A673 (cell line): Measurements from ENCODE around the gene ITK. TPM values are rescaled to one million over a fixed set of nuclear protein-coding genes. Genes with fewer than 3 reads are reported as not detected.

Source experiments
- BruUV-seq: library from RNA; stranded (reverse); fragments of 400-500 nt; replicated peaks from 2 replicates; lab custom pipeline; 2021; lab: Mats Ljungman, UMichigan
- CTCF ChIA-PET: fragments of 300-600 bp; sonication (Branson Sonifier 250); formaldehyde crosslinking; loops from one replicate; lab custom pipeline; 2022; ENCODE audit warnings: antibody characterized with exemption; lab: Charles Lee
- POLR2A ChIA-PET: fragments of 300-600 bp; sonication (Branson Sonifier 250); formaldehyde crosslinking; loops from one replicate; lab custom pipeline; 2022; ENCODE audit warnings: antibody characterized with exemption; ENCODE audit not compliant: low non-redundant PET; lab: Charles Lee
- DNase-seq: peaks from one replicate; pipeline ENCODE4 v3.0.0-alpha.2; 2015; ENCODE audit warnings: low spot score
- H3K27ac ChIP-seq: fragments of 200-600 bp; sonication (generic); 2 replicates; pipeline ENCODE4 v1.5.1; 2016; ENCODE audit warnings: mixed run types, low read depth, mild to moderate bottlenecking, mixed read lengths, antibody characterized with exemption, low read length; ENCODE audit not compliant: poor library complexity, severe bottlenecking
- H3K27me3 ChIP-seq: fragments of 200-600 bp; sonication (generic); replicated peaks from 2 replicates; pipeline ENCODE4 v1.6.1; 2017; ENCODE audit warnings: mixed run types, low read depth, mild to moderate bottlenecking, mixed read lengths, antibody characterized with exemption, low read length; ENCODE audit not compliant: insufficient read depth, poor library complexity
- H3K36me3 ChIP-seq: fragments of 200-600 bp; sonication (generic); 2 replicates; pipeline ENCODE4 v1.6.1; 2016; ENCODE audit warnings: mixed run types, mild to moderate bottlenecking, mixed read lengths, antibody characterized with exemption, low read length; ENCODE audit not compliant: insufficient read depth, poor library complexity, severe bottlenecking
- H3K4me1 ChIP-seq: fragments of 200-600 bp; sonication (generic); 2 replicates; pipeline ENCODE4 v1.6.1; 2017; ENCODE audit warnings: mixed run types, mild to moderate bottlenecking, mixed read lengths, antibody characterized with exemption, low read length; ENCODE audit not compliant: insufficient read depth, poor library complexity, severe bottlenecking
- H3K4me3 ChIP-seq: fragments of 200-600 bp; sonication (generic); 2 replicates; pipeline ENCODE4 v1.5.1; 2016; ENCODE audit warnings: low read depth, mixed run types, mild to moderate bottlenecking, mixed read lengths, low read length; ENCODE audit not compliant: poor library complexity, severe bottlenecking
- H3K9me3 ChIP-seq: fragments of 200-600 bp; sonication (generic); 2 replicates; pipeline ENCODE4 v1.6.1; 2016; ENCODE audit warnings: mixed run types, low read depth, mild to moderate bottlenecking, mixed read lengths, antibody characterized with exemption, low read length; ENCODE audit not compliant: poor library complexity, severe bottlenecking
- EZH2 ChIP-seq: fragments of 200-600 bp; sonication (generic); IDR thresholded peaks from 2 replicates; pipeline ENCODE4 v1.6.1; 2017; ENCODE audit warnings: borderline replicate concordance, low read depth, mild to moderate bottlenecking, mixed read lengths, antibody characterized with exemption, low read length; ENCODE audit not compliant: poor library complexity, severe bottlenecking
- intact Hi-C: fragments of 100-400 bp; cut with micrococcal nuclease; formaldehyde crosslinking; loops from one replicate; pipeline ENCODE4 v1.10.0; 2022; ENCODE audit not compliant: unreplicated experiment
- total RNA-seq: library from RNA; stranded (reverse); gene quantifications from 2 replicates; pipeline ENCODE4 v1.2.3, GENCODE V29; 2021
- TF ChIP-seq, protein P1 (sequence below): fragments of 300-800, 200-600 bp; sonication (generic); conservative IDR thresholded peaks from 2 replicates; pipeline ENCODE4 v1.5.1; 2017; ENCODE audit warnings: low read depth, mild to moderate bottlenecking, antibody characterized with exemption, low read length, moderate library complexity, mixed read lengths

Gene ITK
- total RNA-seq, 1 experiment from 2014 or later, result not detected

DNA sequence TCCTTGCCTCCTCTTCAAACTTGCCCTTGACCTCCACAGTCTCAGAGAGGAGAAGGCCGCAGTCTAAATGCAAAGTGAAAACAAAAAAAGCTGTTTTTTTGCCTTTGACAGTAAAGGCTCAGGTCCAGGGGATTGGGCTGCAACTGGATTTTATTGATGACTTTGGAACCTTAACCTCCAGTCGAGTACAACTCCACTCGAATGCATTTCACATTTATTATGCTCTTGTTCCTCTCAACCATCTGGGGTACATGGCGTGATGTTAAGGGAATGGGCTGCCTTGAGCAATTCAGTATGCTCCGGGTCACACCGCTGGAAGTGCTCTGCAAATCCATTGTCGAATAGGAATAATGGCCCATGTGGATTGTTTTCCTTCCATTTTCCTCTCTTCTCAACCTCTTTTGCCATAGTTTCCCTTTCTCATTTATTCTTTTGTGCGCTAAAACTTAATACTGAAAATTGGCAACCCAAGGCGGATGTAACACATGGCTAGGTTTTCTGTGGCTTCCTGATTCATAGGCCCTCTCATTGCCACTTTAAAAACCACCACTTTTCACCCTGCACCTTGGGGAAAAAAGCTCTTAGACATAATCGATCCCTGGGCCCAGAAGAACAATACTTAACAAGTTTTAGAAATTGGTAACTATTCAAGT lies 34.3 kb downstream of the ITK start:
- Histone ChIP-seq H3K36me3 (no peaks in the 10 kb centered on the region), H3K4me1 (no peaks in the 10 kb centered on the region), H3K27ac (no peak overlapping the region), H3K27me3 (no peaks in the 10 kb centered on the region), H3K9me3 (no peaks in the 10 kb centered on the region), H3K4me3 (no peak overlapping the region)
- DNase-seq, result no peak
- TF ChIP-seq, protein P1, sequence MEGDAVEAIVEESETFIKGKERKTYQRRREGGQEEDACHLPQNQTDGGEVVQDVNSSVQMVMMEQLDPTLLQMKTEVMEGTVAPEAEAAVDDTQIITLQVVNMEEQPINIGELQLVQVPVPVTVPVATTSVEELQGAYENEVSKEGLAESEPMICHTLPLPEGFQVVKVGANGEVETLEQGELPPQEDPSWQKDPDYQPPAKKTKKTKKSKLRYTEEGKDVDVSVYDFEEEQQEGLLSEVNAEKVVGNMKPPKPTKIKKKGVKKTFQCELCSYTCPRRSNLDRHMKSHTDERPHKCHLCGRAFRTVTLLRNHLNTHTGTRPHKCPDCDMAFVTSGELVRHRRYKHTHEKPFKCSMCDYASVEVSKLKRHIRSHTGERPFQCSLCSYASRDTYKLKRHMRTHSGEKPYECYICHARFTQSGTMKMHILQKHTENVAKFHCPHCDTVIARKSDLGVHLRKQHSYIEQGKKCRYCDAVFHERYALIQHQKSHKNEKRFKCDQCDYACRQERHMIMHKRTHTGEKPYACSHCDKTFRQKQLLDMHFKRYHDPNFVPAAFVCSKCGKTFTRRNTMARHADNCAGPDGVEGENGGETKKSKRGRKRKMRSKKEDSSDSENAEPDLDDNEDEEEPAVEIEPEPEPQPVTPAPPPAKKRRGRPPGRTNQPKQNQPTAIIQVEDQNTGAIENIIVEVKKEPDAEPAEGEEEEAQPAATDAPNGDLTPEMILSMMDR, result no peak
- no peak for TF ChIP-seq EZH2
- POLR2A ChIA-PET, result no interaction called here
- intact Hi-C loops, result no loop called here
- CTCF ChIA-PET, result no interaction called here
- no TSS peak for BruUV-seq

DNA sequence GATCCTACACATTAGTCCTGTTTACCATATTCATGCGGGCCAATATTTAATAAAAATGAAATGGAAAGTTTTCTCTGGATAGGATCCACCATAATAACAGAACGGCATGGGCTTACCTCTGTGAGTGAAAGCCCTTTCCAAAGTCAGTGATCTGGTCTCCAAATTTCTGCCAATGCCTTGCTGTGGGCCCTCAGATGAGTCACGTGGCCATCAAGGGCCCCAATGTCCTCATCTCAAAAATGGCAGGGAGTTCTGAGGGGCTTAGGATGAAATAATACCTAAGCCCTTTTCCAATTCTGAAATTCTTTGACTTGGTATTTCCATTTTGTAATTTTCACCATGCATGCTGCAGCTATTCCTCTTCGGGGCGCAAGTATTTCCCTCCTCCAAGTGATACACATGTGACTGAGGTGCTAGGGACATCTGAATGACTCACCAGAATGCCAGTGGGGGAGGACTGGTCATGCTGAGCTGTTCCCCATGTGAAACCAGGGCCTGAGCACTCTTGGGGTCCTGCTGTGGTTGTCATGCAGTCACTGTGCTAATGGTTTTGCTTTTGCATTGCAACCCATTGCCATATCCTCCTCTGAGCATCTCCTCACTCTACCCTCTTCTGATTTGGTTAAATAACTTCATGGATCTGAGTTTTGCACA lies 35.0 kb downstream of the ITK start:
- intact Hi-C loops, result no loop called here
- TF ChIP-seq, protein P1, result no peak
- no peak for TF ChIP-seq EZH2
- Histone ChIP-seq H3K27me3 (no peaks in the 10 kb centered on the region), H3K9me3 (no peaks in the 10 kb centered on the region), H3K36me3 (no peaks in the 10 kb centered on the region), H3K4me1 (no peaks in the 10 kb centered on the region), H3K4me3 (no peak overlapping the region), H3K27ac (no peak overlapping the region)
- ChIA-PET POLR2A (no interaction called here), CTCF (no interaction called here)
- DNase-seq, result no peak
- BruUV-seq, result no TSS peak

DNA sequence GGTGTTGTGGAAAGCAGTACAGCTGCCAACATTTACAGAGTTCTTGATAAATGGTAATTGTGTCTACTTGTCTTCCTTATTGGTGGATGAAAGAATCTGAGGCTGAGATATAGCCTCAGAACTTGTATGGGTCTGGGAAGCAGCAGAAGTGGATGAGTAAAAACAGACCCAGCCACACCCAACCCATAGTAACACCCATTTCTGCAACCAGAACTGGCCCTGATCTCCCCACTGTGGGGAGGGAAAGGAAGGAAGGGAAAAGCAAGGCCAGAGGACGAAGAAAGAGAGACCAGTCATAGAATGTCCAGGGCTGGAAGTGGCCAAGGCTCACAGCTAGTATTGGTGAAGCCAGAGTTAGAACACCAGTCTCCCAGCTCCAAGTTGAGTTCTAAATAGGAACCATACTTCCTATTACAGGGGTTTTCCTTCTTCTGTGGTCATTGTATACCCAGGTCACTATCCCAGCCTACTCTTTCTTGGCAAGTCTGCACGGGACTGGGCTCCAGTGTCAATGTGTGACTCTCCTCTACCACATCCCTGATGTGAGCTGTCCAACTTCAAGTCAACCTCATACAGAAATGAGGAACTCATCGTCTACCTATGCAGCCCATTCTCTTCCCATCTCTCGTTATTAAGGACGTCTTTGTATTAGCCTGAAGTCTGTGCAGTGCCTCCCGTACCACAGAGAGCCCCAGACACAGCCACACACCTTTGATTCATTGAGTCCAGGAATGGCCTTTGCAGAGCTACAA lies 35.9 kb downstream of the ITK start:
- BruUV-seq, result no TSS peak
- ChIA-PET POLR2A (no interaction called here), CTCF (interaction anchor here (0.6 kb wide), 1 partner anchor 120 kb away, joined by 5 read pairs; no protein-coding TSS in a partner anchor)
- H3K27ac ChIP-seq, result no peak overlapping the region
- intact Hi-C loops, result no loop called here
- no peaks in the 10 kb centered on the region for H3K27me3 ChIP-seq
- no peaks in the 10 kb centered on the region for H3K4me1 ChIP-seq
- TF ChIP-seq, protein P1, result no peak
- no peak for TF ChIP-seq EZH2
- no peaks in the 10 kb centered on the region for H3K9me3 ChIP-seq
- no peak for DNase-seq
- no peaks in the 10 kb centered on the region for H3K36me3 ChIP-seq
- no peak overlapping the region for H3K4me3 ChIP-seq
